GM18498 (cell line): ENCODE results near the gene ZSCAN10.

Experiments used
- ATAC-seq: cut with Tn5 transposase; IDR thresholded peaks from one replicate; pipeline ENCODE4 v1.9.1; 2021; ENCODE audit warnings: mild to moderate bottlenecking, moderate library complexity; ENCODE audit not compliant: unreplicated experiment

The ZSCAN10 gene

GRCh38 chr16:3049921-3050481 is 49.1 kb downstream of the ZSCAN10 start:
- ATAC-seq, result no peak

- no peak for ATAC-seq
Observed at GRCh38 chr16:3047387-3047720, 51.7 kb downstream of the ZSCAN10 start.

- no peak for ATAC-seq
Observed at GRCh38 chr16:3046641-3047386, 52.3 kb downstream of the ZSCAN10 start.

GRCh38 chr16:3045758-3046640 is 53.1 kb downstream of the ZSCAN10 start, which contains the start of gene MMP25:
Gene MMP25, plus strand, starts transcription at chr16:3046561. Its CDS starts 357 bp downstream, at chr16:3046918.
- ATAC-seq, result no peak

GRCh38 chr16:3044708-3045107 is 54.4 kb downstream of the ZSCAN10 start:
- no peak for ATAC-seq

- ATAC-seq, result no peak
Observed at GRCh38 chr16:3042376-3042775, 56.7 kb downstream of the ZSCAN10 start.

GRCh38 chr16:3038896-3039295 is 60.2 kb downstream of the ZSCAN10 start:
- ATAC-seq, result no peak
